22Rv1 (cell line): Measurements from ENCODE around the gene SYNJ2.

Experiments used
- ZFX ChIP-seq: fragments of 450-650 bp; IDR thresholded peaks from 2 replicates; pipeline ENCODE4 v1.6.1; 2017; ENCODE audit warnings: antibody characterized with exemption, borderline replicate concordance
- TF ChIP-seq, protein P1 (sequence below): fragments of 450-650 bp; IDR thresholded peaks from 2 replicates; pipeline ENCODE4 v1.5.1; 2017; ENCODE audit warnings: mild to moderate bottlenecking

DNA sequence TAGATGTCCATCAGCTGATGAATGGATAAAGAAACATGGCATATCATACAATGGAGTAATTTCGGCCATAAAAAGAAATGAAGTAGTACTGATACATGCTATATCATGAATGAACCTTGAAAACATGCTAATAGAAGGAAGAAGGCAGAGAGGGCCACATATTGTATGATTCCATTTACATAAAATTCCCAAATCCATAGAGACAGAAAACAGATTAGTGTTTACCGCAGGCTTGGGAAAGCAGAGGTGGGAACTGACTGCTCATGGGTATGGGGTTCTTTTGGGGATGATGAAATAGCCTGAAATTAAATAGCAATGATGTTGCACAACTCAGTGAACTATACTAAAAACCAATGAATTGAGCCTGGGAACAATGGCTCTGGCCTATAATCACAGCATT, 128.1 kb downstream of the SYNJ2 start:
- TF ChIP-seq, protein P1, sequence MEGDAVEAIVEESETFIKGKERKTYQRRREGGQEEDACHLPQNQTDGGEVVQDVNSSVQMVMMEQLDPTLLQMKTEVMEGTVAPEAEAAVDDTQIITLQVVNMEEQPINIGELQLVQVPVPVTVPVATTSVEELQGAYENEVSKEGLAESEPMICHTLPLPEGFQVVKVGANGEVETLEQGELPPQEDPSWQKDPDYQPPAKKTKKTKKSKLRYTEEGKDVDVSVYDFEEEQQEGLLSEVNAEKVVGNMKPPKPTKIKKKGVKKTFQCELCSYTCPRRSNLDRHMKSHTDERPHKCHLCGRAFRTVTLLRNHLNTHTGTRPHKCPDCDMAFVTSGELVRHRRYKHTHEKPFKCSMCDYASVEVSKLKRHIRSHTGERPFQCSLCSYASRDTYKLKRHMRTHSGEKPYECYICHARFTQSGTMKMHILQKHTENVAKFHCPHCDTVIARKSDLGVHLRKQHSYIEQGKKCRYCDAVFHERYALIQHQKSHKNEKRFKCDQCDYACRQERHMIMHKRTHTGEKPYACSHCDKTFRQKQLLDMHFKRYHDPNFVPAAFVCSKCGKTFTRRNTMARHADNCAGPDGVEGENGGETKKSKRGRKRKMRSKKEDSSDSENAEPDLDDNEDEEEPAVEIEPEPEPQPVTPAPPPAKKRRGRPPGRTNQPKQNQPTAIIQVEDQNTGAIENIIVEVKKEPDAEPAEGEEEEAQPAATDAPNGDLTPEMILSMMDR: no peak
- TF ChIP-seq ZFX: no peak
